ENCODE results near the gene CLDN5. TPM values are rescaled to one million over a fixed set of nuclear protein-coding genes. Genes with fewer than 3 reads are reported as not detected.

Gene CLDN5
- total RNA-seq, 3 donors from 2014 or later, result 65.0 to 301 (median 65.1) TPM

GRCh38 chr22:19569276-19569640, 45.0 kb upstream of the CLDN5 start:
- Histone ChIP-seq H3K9me3 (no peaks in the 10 kb centered on the region), H3K4me1 (no peaks in the 10 kb centered on the region), H3K27ac (no peak overlapping the region), H3K4me3 (no peak overlapping the region), H3K27me3 (peaks cover 0 to 7% of the 10 kb centered on the region in 2 donors), H3K36me3 (no peaks in the 10 kb centered on the region)
- no peak for DNase-seq (ENCODE audit: low spot score in 2 of 2)
- no peak for TF ChIP-seq CTCF (IDR thresholded peaks at IDR 0.05)
- TF ChIP-seq POLR2AphosphoS5 (IDR thresholded peaks at IDR 0.05), result no peak
- TF ChIP-seq POLR2A (IDR thresholded peaks at IDR 0.05), result no peak
- intact Hi-C loops (cut with DNase I; ENCODE audit: low total_unique reads), result no loop called here

- TF ChIP-seq CTCF (IDR thresholded peaks at IDR 0.05), result no peak
- TF ChIP-seq POLR2AphosphoS5 (IDR thresholded peaks at IDR 0.05), result no peak
- TF ChIP-seq POLR2A (IDR thresholded peaks at IDR 0.05), result no peak
- intact Hi-C loops (cut with DNase I; ENCODE audit: low total_unique reads), result no loop called here
- DNase-seq (ENCODE audit: low spot score in 2 of 2), result no peak
- Histone ChIP-seq H3K4me1 (no peaks in the 10 kb centered on the region), H3K4me3 (no peak overlapping the region), H3K27ac (peak overlapping the region in 1 of 2 donors; percentile 84), H3K9me3 (no peaks in the 10 kb centered on the region), H3K36me3 (no peaks in the 10 kb centered on the region), H3K27me3 (peaks cover 0 to 7% of the 10 kb centered on the region in 2 donors)
Measured at GRCh38 chr22:19568337-19569275, 44.4 kb upstream of the CLDN5 start.

- Histone ChIP-seq H3K4me3 (no peak overlapping the region), H3K36me3 (no peaks in the 10 kb centered on the region), H3K27me3 (peaks cover 0 to 7% of the 10 kb centered on the region in 2 donors), H3K27ac (peak overlapping the region in 1 of 2 donors; percentile 84), H3K9me3 (no peaks in the 10 kb centered on the region), H3K4me1 (no peaks in the 10 kb centered on the region)
- peak in 1 of 3 donors; percentile 42 for TF ChIP-seq POLR2AphosphoS5 (IDR thresholded peaks at IDR 0.05)
- TF ChIP-seq CTCF (IDR thresholded peaks at IDR 0.05), result no peak
- intact Hi-C loops (cut with DNase I; ENCODE audit: low total_unique reads), result no loop called here
- DNase-seq (ENCODE audit: low spot score in 2 of 2), result no peak
Measured at GRCh38 chr22:19567157-19568009, 43.2 kb upstream of the CLDN5 start.

- intact Hi-C loops (cut with DNase I; ENCODE audit: low total_unique reads), result no loop called here
- no peaks in the 10 kb centered on the region for H3K9me3 ChIP-seq
- H3K36me3 ChIP-seq, result no peaks in the 10 kb centered on the region
- no peak for DNase-seq (ENCODE audit: low spot score in 2 of 2)
- peak overlapping the region; percentile 36 to 84 for H3K27ac ChIP-seq
- H3K27me3 ChIP-seq, result peaks cover 0 to 7% of the 10 kb centered on the region in 2 donors
- no peaks in the 10 kb centered on the region for H3K4me1 ChIP-seq
- H3K4me3 ChIP-seq, result no peak overlapping the region
- TF ChIP-seq CTCF (IDR thresholded peaks at IDR 0.05) (no peak), POLR2A (IDR thresholded peaks at IDR 0.05) (no peak), POLR2AphosphoS5 (IDR thresholded peaks at IDR 0.05) (no peak)
Measured at GRCh38 chr22:19566279-19567156, 42.3 kb upstream of the CLDN5 start.
